GM23248 (cell line): ENCODE data around the gene ADCYAP1R1.

Source experiments
- EZH2 ChIP-seq: fragments of 200-600 bp; sonication (generic); IDR thresholded peaks from 2 replicates; pipeline ENCODE4 v1.6.1; 2018; ENCODE audit warnings: antibody characterized with exemption, mild to moderate bottlenecking; ENCODE audit not compliant: insufficient read depth, poor library complexity, severe bottlenecking
- EZH2phosphoT487 ChIP-seq: fragments of 200-600 bp; sonication (generic); IDR thresholded peaks from 2 replicates; pipeline ENCODE4 v1.6.1; 2018; ENCODE audit warnings: antibody characterized with exemption, moderate library complexity, mild to moderate bottlenecking, low read depth; ENCODE audit not compliant: insufficient read depth

- TF ChIP-seq EZH2 (no peak), EZH2phosphoT487 (no peak)
Observed at GRCh38 chr7:31074120-31074383, 21.9 kb downstream of the ADCYAP1R1 start.
